GM18873 (cell line): ENCODE measurements around the gene STX3.
"Not testable (repeated sequence)": the region's sequence is repeated elsewhere in the genome, so short reads cannot be mapped to it uniquely, and the experiment has no call there.

Source experiments
- ATAC-seq: cut with Tn5 transposase; IDR thresholded peaks from one replicate; pipeline ENCODE4 v1.9.1; 2021; ENCODE audit warnings: mild to moderate bottlenecking, moderate library complexity, moderate number of reproducible peaks; ENCODE audit not compliant: unreplicated experiment, low FRiP score

STX3 gene

GRCh38 chr11:59829358-59829757, 74.2 kb downstream of the STX3 start:
- ATAC-seq: no peak

GRCh38 chr11:59833602-59834001, 78.4 kb downstream of the STX3 start:
- no peak for ATAC-seq

GRCh38 chr11:59839615-59840014, 84.4 kb downstream of the STX3 start:
- no peak for ATAC-seq

GRCh38 chr11:59841514-59841913, 86.3 kb downstream of the STX3 start:
- no peak for ATAC-seq

GRCh38 chr11:59842316-59842715, 87.1 kb downstream of the STX3 start:
- ATAC-seq: no peak

- no peak for ATAC-seq
These were observed 90.2 kb downstream of the STX3 start, which contains the start of gene CBLIF for GRCh38 chr11:59845399-59845798. Gene CBLIF (minus strand): TSS chr11:59845499. CDS start chr11:59845453, 46 bp downstream.

GRCh38 chr11:59846556-59846955, 91.4 kb downstream of the STX3 start:
- no peak for ATAC-seq

- ATAC-seq: no peak
These were observed 92.5 kb downstream of the STX3 start for GRCh38 chr11:59847626-59848025.

- ATAC-seq: not testable (repeated sequence)
These were observed 93.3 kb downstream of the STX3 start for GRCh38 chr11:59848439-59848838.

GRCh38 chr11:59849129-59849528, 94.0 kb downstream of the STX3 start:
- ATAC-seq: no peak

- not testable (repeated sequence) for ATAC-seq
These were observed 94.4 kb downstream of the STX3 start for GRCh38 chr11:59849551-59849950.

- not testable (repeated sequence) for ATAC-seq
These were observed 96.2 kb downstream of the STX3 start for GRCh38 chr11:59851416-59851815.

GRCh38 chr11:59854871-59855270, 99.7 kb downstream of the STX3 start:
- ATAC-seq: no peak
